ENCODE measurements around the gene ARHGAP22. TPM values are rescaled to one million over a fixed set of nuclear protein-coding genes. Genes with fewer than 3 reads are reported as not detected.

Gene ARHGAP22
- total and polyA plus RNA-seq, 4 donors, result 0.23 to 2.3 (median 0.54) TPM

DNA sequence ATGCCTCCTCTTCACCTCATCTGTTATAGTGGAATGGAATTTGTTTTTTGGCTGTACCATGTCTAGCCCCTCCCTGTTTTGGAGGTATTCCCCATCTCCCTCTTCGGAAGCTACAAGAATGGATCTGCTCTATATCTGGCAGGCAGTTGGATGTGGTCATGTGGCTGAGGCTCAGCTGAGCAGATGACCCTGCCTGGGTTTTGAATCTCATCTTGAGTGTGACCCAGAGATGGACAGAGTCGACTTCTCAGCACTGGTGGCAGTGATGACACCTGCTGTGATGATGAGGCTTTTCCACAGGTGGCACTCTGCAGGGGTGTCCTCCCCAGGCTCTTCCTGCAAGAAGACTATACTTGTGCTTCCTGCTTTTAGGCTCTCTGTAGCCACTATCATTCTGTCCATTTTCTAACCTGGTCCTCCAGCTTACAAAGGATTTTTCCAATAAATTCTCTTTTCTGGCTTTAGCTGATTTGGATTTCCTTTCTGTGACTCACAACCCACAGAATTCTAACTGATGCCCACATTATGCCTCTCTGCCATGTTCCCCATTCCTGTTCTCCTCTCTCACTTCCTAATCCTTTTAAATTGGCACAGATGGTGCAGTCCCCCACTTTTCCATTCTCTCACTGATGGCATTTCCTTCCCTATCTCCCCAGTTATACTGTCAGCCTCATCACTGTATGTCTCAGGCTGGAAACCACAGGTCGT is 7.5 kb upstream of the ARHGAP22 start:
- peak; percentile 21 for DNase-seq (ENCODE audit: low spot score)
- TF ChIP-seq HNF4G (IDR thresholded peaks at IDR 0.05), result no peak
- TF ChIP-seq, protein P1, sequence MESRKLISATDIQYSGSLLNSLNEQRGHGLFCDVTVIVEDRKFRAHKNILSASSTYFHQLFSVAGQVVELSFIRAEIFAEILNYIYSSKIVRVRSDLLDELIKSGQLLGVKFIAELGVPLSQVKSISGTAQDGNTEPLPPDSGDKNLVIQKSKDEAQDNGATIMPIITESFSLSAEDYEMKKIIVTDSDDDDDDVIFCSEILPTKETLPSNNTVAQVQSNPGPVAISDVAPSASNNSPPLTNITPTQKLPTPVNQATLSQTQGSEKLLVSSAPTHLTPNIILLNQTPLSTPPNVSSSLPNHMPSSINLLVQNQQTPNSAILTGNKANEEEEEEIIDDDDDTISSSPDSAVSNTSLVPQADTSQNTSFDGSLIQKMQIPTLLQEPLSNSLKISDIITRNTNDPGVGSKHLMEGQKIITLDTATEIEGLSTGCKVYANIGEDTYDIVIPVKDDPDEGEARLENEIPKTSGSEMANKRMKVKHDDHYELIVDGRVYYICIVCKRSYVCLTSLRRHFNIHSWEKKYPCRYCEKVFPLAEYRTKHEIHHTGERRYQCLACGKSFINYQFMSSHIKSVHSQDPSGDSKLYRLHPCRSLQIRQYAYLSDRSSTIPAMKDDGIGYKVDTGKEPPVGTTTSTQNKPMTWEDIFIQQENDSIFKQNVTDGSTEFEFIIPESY (IDR thresholded peaks at IDR 0.05), result no peak
- TF ChIP-seq, protein P2, sequence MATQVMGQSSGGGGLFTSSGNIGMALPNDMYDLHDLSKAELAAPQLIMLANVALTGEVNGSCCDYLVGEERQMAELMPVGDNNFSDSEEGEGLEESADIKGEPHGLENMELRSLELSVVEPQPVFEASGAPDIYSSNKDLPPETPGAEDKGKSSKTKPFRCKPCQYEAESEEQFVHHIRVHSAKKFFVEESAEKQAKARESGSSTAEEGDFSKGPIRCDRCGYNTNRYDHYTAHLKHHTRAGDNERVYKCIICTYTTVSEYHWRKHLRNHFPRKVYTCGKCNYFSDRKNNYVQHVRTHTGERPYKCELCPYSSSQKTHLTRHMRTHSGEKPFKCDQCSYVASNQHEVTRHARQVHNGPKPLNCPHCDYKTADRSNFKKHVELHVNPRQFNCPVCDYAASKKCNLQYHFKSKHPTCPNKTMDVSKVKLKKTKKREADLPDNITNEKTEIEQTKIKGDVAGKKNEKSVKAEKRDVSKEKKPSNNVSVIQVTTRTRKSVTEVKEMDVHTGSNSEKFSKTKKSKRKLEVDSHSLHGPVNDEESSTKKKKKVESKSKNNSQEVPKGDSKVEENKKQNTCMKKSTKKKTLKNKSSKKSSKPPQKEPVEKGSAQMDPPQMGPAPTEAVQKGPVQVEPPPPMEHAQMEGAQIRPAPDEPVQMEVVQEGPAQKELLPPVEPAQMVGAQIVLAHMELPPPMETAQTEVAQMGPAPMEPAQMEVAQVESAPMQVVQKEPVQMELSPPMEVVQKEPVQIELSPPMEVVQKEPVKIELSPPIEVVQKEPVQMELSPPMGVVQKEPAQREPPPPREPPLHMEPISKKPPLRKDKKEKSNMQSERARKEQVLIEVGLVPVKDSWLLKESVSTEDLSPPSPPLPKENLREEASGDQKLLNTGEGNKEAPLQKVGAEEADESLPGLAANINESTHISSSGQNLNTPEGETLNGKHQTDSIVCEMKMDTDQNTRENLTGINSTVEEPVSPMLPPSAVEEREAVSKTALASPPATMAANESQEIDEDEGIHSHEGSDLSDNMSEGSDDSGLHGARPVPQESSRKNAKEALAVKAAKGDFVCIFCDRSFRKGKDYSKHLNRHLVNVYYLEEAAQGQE (IDR thresholded peaks at IDR 0.05), result no peak
- Histone ChIP-seq H3K36me3 (ENCODE audit: control insufficient read depth in 4 of 4, insufficient read depth in 3 of 4, low read depth in 1 of 4, low read length in 3 of 4) (no peaks in the 10 kb centered on the region), H3K4me3 (ENCODE audit: low read depth in 1 of 3, low read length in 3 of 3) (no peak overlapping the region), H3K27ac (ENCODE audit: low read depth in 1 of 2, low read length in 2 of 2) (no peak overlapping the region), H3K9ac (ENCODE audit: low read depth in 1 of 2, low read length in 2 of 2) (no peak overlapping the region), H3K4me1 (ENCODE audit: control insufficient read depth in 4 of 4, insufficient read depth in 4 of 4, low read length in 3 of 4) (no peaks in the 10 kb centered on the region), H3K9me3 (ENCODE audit: control insufficient read depth in 4 of 4, low read length in 3 of 4) (peaks cover 0 to 4% (median 0%) of the 10 kb centered on the region in 4 donors), H3K27me3 (ENCODE audit: control insufficient read depth in 4 of 4, insufficient read depth in 4 of 4, low read length in 3 of 4) (peaks cover 0 to 2% (median 0%) of the 10 kb centered on the region in 4 donors)
- 66% methylated on average over 3 of the region's 3 CpGs for WGBS

DNA sequence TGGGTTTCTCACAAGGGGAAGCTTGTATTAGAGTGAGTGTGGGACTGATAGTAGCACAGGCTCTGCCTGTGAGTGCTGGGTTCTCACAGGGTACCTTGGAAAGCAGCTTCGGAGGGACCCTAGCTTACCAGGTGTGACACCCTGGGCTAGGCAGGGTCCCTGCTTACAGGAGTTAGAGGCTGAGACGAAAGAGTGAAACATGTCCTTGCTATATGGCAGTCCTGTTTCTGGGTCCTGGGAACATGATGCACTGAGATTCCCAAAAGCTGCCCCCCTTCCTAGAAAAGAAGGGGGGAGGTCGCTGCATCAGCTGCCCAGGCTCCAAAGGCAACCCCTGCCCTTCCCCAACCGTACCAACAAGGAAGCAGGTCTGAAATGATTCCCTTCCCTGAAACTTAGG is 6.3 kb upstream of the ARHGAP22 start:
- Histone ChIP-seq H3K27ac (ENCODE audit: low read depth in 1 of 2, low read length in 2 of 2) (no peak overlapping the region), H3K9ac (ENCODE audit: low read depth in 1 of 2, low read length in 2 of 2) (no peak overlapping the region), H3K36me3 (ENCODE audit: control insufficient read depth in 4 of 4, insufficient read depth in 3 of 4, low read depth in 1 of 4, low read length in 3 of 4) (no peaks in the 10 kb centered on the region), H3K4me3 (ENCODE audit: low read depth in 1 of 3, low read length in 3 of 3) (no peak overlapping the region), H3K9me3 (ENCODE audit: control insufficient read depth in 4 of 4, low read length in 3 of 4) (peaks cover 0 to 4% (median 0%) of the 10 kb centered on the region in 4 donors), H3K27me3 (ENCODE audit: control insufficient read depth in 4 of 4, insufficient read depth in 4 of 4, low read length in 3 of 4) (peaks cover 0 to 5% (median under 1%) of the 10 kb centered on the region in 4 donors), H3K4me1 (ENCODE audit: control insufficient read depth in 4 of 4, insufficient read depth in 4 of 4, low read length in 3 of 4) (no peaks in the 10 kb centered on the region)
- WGBS, result 76% methylated on average over 4 of the region's 4 CpGs
- TF ChIP-seq, protein P3, sequence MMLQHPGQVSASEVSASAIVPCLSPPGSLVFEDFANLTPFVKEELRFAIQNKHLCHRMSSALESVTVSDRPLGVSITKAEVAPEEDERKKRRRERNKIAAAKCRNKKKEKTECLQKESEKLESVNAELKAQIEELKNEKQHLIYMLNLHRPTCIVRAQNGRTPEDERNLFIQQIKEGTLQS (IDR thresholded peaks at IDR 0.05), result no peak
- TF ChIP-seq EGR1 (IDR thresholded peaks at IDR 0.05; ENCODE audit: low read depth in 2 of 2), result no peak
- no peak for TF ChIP-seq NR2F2 (IDR thresholded peaks at IDR 0.05)
- no peak for TF ChIP-seq YY1 (IDR thresholded peaks at IDR 0.05)
- TF ChIP-seq, protein P2 (IDR thresholded peaks at IDR 0.05), result no peak
- TF ChIP-seq FOXA2 (IDR thresholded peaks at IDR 0.05), result no peak
- TF ChIP-seq, protein P1 (IDR thresholded peaks at IDR 0.05), result no peak
- TF ChIP-seq, protein P4, sequence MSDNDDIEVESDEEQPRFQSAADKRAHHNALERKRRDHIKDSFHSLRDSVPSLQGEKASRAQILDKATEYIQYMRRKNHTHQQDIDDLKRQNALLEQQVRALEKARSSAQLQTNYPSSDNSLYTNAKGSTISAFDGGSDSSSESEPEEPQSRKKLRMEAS (IDR thresholded peaks at IDR 0.05), result no peak
- no peak for TF ChIP-seq GABPA (IDR thresholded peaks at IDR 0.05 in 1 of 2, conservative IDR thresholded peaks at IDR 0.05 in 1 of 2)
- TF ChIP-seq JUND (IDR thresholded peaks at IDR 0.05), result no peak
- no peak for TF ChIP-seq FOXA1 (IDR thresholded peaks at IDR 0.05)
- TF ChIP-seq HNF4G (IDR thresholded peaks at IDR 0.05), result no peak
- no peak for TF ChIP-seq TAF1 (conservative IDR thresholded peaks at IDR 0.05)
- no peak for TF ChIP-seq RAD21 (IDR thresholded peaks at IDR 0.05)
- no peak for TF ChIP-seq SP1 (IDR thresholded peaks at IDR 0.05)
- no peak for TF ChIP-seq RXRA (IDR thresholded peaks at IDR 0.05)
- TF ChIP-seq, protein P5, sequence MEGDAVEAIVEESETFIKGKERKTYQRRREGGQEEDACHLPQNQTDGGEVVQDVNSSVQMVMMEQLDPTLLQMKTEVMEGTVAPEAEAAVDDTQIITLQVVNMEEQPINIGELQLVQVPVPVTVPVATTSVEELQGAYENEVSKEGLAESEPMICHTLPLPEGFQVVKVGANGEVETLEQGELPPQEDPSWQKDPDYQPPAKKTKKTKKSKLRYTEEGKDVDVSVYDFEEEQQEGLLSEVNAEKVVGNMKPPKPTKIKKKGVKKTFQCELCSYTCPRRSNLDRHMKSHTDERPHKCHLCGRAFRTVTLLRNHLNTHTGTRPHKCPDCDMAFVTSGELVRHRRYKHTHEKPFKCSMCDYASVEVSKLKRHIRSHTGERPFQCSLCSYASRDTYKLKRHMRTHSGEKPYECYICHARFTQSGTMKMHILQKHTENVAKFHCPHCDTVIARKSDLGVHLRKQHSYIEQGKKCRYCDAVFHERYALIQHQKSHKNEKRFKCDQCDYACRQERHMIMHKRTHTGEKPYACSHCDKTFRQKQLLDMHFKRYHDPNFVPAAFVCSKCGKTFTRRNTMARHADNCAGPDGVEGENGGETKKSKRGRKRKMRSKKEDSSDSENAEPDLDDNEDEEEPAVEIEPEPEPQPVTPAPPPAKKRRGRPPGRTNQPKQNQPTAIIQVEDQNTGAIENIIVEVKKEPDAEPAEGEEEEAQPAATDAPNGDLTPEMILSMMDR (IDR thresholded peaks at IDR 0.05; ENCODE audit: low read depth, low read length, missing input control), result no peak
- TF ChIP-seq HNF4A (conservative IDR thresholded peaks at IDR 0.05), result no peak
- peak; percentile 10 for DNase-seq (ENCODE audit: low spot score)
